Measurements from ENCODE around the gene PLCL1.

GRCh38 chr2:197869041-197869440 is 64.6 kb downstream of the PLCL1 start:
- no peak for TF ChIP-seq CTCF (IDR thresholded peaks at IDR 0.05; ENCODE audit: low read depth, low read length)
- no peak for TF ChIP-seq POLR2A (IDR thresholded peaks at IDR 0.05; ENCODE audit: extremely low read depth, insufficient read length)
- TF ChIP-seq, protein P1, sequence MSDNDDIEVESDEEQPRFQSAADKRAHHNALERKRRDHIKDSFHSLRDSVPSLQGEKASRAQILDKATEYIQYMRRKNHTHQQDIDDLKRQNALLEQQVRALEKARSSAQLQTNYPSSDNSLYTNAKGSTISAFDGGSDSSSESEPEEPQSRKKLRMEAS (IDR thresholded peaks at IDR 0.05; ENCODE audit: low read depth, low read length), result no peak
